Lung (tissue), 12 donors: ENCODE measurements around the gene CDC23. TPM values are rescaled to one million over a fixed set of nuclear protein-coding genes. Genes with fewer than 3 reads are reported as not detected.

Experiments used
- ATAC-seq: fragments of 200-7000 bp; cut with Tn5 transposase; one replicate; pipeline ENCODE4 v1.9.1; 2020; ENCODE audit warnings: moderate number of reproducible peaks; ENCODE audit not compliant: insufficient read depth, low FRiP score
- DNase-seq, 3 donors: peaks; one replicate each; pipeline ENCODE4 v3.0.0-alpha.2; 2013 to 2017
- H3K27ac ChIP-seq, 2 donors: one replicate each; pipeline ENCODE4 v1.5.1; 2013; ENCODE audit warnings: mild to moderate bottlenecking in 2 of 2, moderate library complexity in 2 of 2, control low read depth in 1 of 2, inconsistent platforms in 1 of 2, low read depth in 1 of 2, low read length in 1 of 2
- H3K27me3 ChIP-seq, 3 donors: one replicate each; pipeline ENCODE4 v1.5.1; 2013; ENCODE audit warnings: low read length in 2 of 3; ENCODE audit not compliant: control insufficient read depth in 3 of 3, insufficient read depth in 3 of 3
- H3K36me3 ChIP-seq, 4 donors: one replicate each; pipeline ENCODE4 v1.5.1; 2013; ENCODE audit warnings: low read length in 4 of 4, mild to moderate bottlenecking in 1 of 4, moderate library complexity in 1 of 4; ENCODE audit not compliant: control insufficient read depth in 4 of 4, insufficient read depth in 4 of 4
- H3K4me1 ChIP-seq, 5 donors: one replicate each; pipeline ENCODE4 v1.5.1; 2013; ENCODE audit warnings: low read length in 5 of 5, mild to moderate bottlenecking in 2 of 5, moderate library complexity in 1 of 5; ENCODE audit not compliant: control insufficient read depth in 5 of 5, insufficient read depth in 5 of 5
- H3K4me3 ChIP-seq: one replicate; pipeline ENCODE4 v1.5.1; 2013; ENCODE audit warnings: mild to moderate bottlenecking, control low read depth, moderate library complexity
- H3K9ac ChIP-seq, 2 donors: one replicate each; pipeline ENCODE4 v1.5.1; 2013; ENCODE audit warnings: low read length in 2 of 2, control low read depth in 1 of 2; ENCODE audit not compliant: insufficient read depth in 1 of 2
- H3K9me3 ChIP-seq, 4 donors: one replicate each; pipeline ENCODE4 v1.5.1; 2013; ENCODE audit warnings: low read length in 3 of 4, mild to moderate bottlenecking in 1 of 4, moderate library complexity in 1 of 4; ENCODE audit not compliant: control insufficient read depth in 4 of 4, insufficient read depth in 3 of 4
- CTCF ChIP-seq: IDR thresholded peaks from 2 replicates; pipeline ENCODE4 v1.5.1; 2012; ENCODE audit warnings: mild to moderate bottlenecking; ENCODE audit errors: control extremely low read depth, extremely low read depth
- WGBS, 2 donors: extraction: QIAGEN DNeasy Blood & Tissue Kit; methylation state at CpG; one replicate each; pipeline ENCODE4 v1.1.7; 2013; 5-methylcytosine and 5-hydroxymethylcytosine counted together
- polyA plus RNA-seq, 2 donors: library from polyadenylated mRNA; stranded (reverse); fragments of 200-250 nt; gene quantifications; one replicate each; pipeline ENCODE4 v1.2.1, GENCODE V29; 2013
- total RNA-seq, 2 donors: library from RNA; depleted of rRNA in 1 of 2; stranded (reverse); fragments of >200 nt in 1 of 2; gene quantifications; one replicate each; pipeline ENCODE4 v1.2.1, GENCODE V29; 2014 to 2021
- donor health status: control.
- donor health status: control.
- donor health status: Bipolar disorder and iron deficiency.
- donor health status: healthy.
- donor health status: DM: yes; HTN: yes; CAD: no.

Gene CDC23
- total and polyA plus RNA-seq, 4 donors: 9.9 to 41.8 (median 17.1) TPM

- Histone ChIP-seq H3K9me3 (peaks cover 0 to 4% (median 0%) of the 10 kb centered on the region in 4 donors), H3K27ac (no peak overlapping the region), H3K4me3 (no peak overlapping the region), H3K9ac (no peak overlapping the region), H3K36me3 (no peaks in the 10 kb centered on the region), H3K4me1 (no peaks in the 10 kb centered on the region), H3K27me3 (no peaks in the 10 kb centered on the region)
- ATAC-seq (no peak), DNase-seq (no peak)
- no peak for TF ChIP-seq CTCF
- 84 to 92% methylated on average over 6 of the region's 6 CpGs for WGBS, 2 donors
Measured at GRCh38 chr5:138224712-138225111, 11.6 kb upstream of the CDC23 start.

GRCh38 chr5:138223532-138223931 is 10.4 kb upstream of the CDC23 start:
- H3K9me3 ChIP-seq: peaks cover 0 to 4% (median 0%) of the 10 kb centered on the region in 4 donors
- no peaks in the 10 kb centered on the region for H3K36me3 ChIP-seq
- no peak overlapping the region for H3K4me3 ChIP-seq
- no peak for DNase-seq
- no peaks in the 10 kb centered on the region for H3K27me3 ChIP-seq
- H3K27ac ChIP-seq: no peak overlapping the region
- ATAC-seq: no peak
- WGBS, 2 donors: 97 to 100% methylated on average over 1 of the region's 1 CpG
- no peak overlapping the region for H3K9ac ChIP-seq
- TF ChIP-seq CTCF: no peak
- H3K4me1 ChIP-seq: no peaks in the 10 kb centered on the region

- H3K4me3 ChIP-seq: no peak overlapping the region
- peaks cover 0 to 6% (median 3%) of the 10 kb centered on the region in 5 donors for H3K4me1 ChIP-seq
- no peak for ATAC-seq
- H3K9me3 ChIP-seq: no peaks in the 10 kb centered on the region
- H3K27ac ChIP-seq: no peak overlapping the region
- DNase-seq: no peak
- WGBS, 2 donors: 68 to 83% methylated on average over 2 of the region's 2 CpGs
- H3K27me3 ChIP-seq: no peaks in the 10 kb centered on the region
- TF ChIP-seq CTCF: no peak
- H3K9ac ChIP-seq: no peak overlapping the region
- peaks cover 0 to 4% (median 0%) of the 10 kb centered on the region in 4 donors for H3K36me3 ChIP-seq
Measured at GRCh38 chr5:138216799-138217198, 3.7 kb upstream of the CDC23 start.

GRCh38 chr5:138212828-138213160 is 329 bp downstream of the CDC23 start:
- Histone ChIP-seq H3K27me3 (no peaks in the 10 kb centered on the region), H3K9ac (peak overlapping the region; percentile 85 to 96), H3K27ac (peak overlapping the region; percentile 64 to 82), H3K36me3 (peaks cover 0 to 11% (median 4%) of the 10 kb centered on the region in 4 donors), H3K4me3 (peak overlapping the region; percentile 91), H3K4me1 (peaks cover 0 to 7% (median 4%) of the 10 kb centered on the region in 5 donors), H3K9me3 (no peaks in the 10 kb centered on the region)
- peak; percentile 19 for ATAC-seq
- 1% methylated on average over 8 of the region's 8 CpGs for WGBS, 2 donors
- peak in 1 of 3 donors; percentile 12 for DNase-seq
- TF ChIP-seq CTCF: no peak
